ENCODE measurements around the gene NCKAP5.

NCKAP5 gene

GRCh38 chr2:133421516-133422324 lies 146.5 kb downstream of the NCKAP5 start:
- DNase-seq (ENCODE audit: low read depth), result no peak

DNA sequence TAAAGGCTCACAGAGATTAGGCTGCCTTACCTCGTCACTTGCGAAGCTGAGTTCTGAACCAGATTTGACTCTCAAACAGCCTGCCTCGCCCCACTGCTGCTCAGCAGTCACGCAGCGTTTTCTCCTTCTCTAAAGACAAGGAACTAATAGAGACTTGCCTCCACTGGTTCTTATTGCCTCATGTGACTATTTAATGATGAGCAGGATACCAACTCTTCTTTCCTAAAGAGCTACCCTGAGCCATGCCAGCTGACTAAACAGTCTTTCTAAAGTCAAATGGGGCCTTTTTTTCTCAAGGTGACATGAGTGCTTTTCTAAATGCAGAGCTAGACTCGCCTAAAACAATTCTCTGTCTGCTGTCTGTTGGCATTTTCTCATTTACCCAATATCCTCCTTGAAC lies 147.5 kb downstream of the NCKAP5 start:
- DNase-seq (ENCODE audit: low read depth), result no peak

GRCh38 chr2:133418671-133419070 lies 149.6 kb downstream of the NCKAP5 start:
- no peak for DNase-seq (ENCODE audit: low read depth)

- no peak for DNase-seq (ENCODE audit: low read depth)
Measured at GRCh38 chr2:133418021-133418420, 150.2 kb downstream of the NCKAP5 start.

GRCh38 chr2:133417415-133417814 lies 150.8 kb downstream of the NCKAP5 start:
- DNase-seq (ENCODE audit: low read depth), result no peak

DNA sequence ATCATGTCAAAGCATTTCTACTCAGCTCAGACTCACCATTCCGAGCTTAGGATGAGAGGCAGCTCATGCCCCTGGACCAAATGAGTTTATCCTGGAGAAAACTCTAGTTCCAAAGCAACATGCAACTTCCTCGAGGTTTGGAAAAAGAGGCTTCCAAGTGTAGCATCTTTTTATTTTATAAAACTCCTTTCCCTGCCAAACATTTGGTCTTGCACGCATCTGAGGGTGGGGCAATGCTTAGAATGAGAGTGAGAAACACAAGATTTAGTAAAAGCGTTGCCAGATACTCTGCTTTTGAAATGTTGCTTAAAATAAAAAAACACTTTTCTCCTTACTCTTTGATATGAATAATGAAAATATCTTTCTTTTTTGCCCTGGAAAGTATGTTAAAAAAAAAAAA lies 151.5 kb downstream of the NCKAP5 start:
- DNase-seq (ENCODE audit: low read depth), result no peak

DNA sequence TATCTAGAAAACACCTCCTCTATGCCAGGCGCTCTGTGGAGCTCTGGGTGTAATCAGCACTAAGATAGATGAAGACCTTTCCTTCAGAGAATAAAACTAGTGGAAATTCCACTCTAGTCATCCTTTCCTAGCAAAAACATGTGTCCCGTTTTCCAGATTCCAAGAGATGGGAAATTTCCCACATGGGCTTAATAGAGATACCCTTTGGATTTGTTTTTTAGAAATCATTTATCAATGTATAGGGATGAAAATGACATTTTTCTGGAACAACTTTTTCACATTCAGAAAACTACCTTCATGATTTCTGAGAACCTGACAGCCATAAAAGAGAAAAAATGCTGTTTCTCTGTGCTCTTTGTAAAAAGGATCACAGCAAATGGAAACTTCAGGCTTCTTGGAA lies 152.1 kb downstream of the NCKAP5 start:
- DNase-seq (ENCODE audit: low read depth), result no peak

- DNase-seq (ENCODE audit: low read depth), result no peak
Measured at GRCh38 chr2:133415210-133415876, 152.9 kb downstream of the NCKAP5 start.

DNA sequence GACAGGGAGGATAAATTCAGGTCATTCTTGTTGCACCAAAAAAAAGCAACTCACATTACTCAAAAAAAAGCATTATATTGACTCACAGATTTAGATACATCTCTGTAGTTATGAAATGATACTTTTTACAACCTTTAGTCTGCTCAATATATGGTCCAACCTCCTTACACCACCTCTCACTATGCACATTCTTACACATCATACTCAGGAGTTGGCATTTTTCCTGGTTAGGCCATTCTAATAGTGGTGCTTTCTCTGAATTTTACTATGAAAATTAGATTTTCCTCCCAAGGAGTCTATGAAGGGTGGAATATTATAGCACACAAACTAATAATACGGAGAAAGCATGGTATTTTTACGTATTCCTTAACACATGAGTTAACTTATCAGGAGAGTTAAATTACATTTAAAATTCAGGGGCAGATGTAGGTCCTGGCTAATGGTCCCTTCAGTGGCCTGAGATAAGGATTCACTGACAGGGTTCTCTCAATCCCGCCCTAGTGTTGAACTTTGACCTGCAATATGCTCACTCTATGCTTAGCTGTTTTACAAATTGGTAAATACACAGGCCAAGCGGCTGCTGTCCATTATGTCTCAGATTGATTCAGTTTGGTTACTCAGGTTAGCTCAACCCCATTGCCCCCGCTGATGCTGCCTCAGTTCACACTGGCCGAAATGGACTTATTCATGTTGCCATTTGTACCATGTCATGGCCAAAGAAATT lies 153.6 kb downstream of the NCKAP5 start:
- DNase-seq (ENCODE audit: low read depth), result no peak

DNA sequence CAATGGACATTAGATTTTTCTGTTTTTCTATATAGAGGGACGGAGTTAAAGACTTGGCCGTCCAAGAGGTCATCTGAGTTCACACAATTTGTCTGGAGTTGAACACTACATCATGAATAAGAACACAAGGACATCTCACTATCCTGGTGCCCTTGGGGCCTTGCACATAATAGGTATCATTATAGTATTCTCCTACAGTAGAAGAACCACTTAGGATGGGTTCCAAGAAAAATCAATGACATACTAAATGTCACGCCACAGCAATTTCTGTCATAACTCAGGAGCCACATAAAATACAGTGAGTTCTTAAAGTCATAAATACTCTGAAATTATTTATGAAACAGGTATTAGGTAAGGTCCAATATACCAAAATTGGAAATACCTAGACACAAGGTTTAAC lies 154.4 kb downstream of the NCKAP5 start:
- DNase-seq (ENCODE audit: low read depth), result no peak

DNA sequence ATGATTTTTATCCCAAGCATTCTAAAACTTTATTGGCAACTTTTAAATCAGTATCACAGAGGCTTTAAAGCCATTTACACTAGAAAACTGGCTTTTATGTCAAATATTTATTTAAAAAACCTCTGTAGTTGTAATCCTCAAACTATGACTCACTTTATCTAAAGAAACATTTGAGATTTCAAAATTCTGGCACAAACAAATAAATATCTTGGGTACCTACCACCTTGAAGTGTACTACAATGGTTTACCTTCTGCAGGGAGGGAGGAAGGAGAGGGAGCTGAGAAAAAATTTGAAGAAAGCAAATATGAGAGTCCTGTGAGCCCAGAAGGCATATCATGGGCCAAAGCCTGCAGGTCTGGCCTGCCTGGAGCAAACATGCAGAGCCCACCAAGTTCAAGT lies 155.6 kb downstream of the NCKAP5 start:
- DNase-seq (ENCODE audit: low read depth), result no peak

DNA sequence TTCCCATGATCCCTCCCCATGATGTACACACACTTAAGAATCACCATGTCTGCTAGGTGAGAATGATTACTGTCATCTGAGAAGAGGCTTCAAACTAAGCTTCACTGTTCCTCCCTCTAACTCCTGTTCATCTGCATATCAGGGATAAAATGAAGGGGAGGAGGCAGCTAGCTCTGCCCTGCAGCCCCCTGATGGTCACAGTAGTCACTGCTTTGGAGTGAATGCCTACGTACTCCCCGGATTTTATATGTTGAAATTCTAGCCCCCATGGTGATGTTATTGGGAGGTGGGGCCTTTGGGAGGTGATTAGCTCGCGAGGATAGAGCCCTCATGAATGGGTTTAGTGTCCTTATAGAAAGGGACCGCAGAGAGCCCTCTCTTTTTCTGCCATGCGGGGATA lies 156.4 kb downstream of the NCKAP5 start:
- DNase-seq (ENCODE audit: low read depth), result no peak

GRCh38 chr2:133411101-133411500 lies 157.2 kb downstream of the NCKAP5 start:
- no peak for DNase-seq (ENCODE audit: low read depth)

- DNase-seq (ENCODE audit: low read depth), result no peak
Measured at GRCh38 chr2:133409581-133410285, 158.5 kb downstream of the NCKAP5 start.

GRCh38 chr2:133408671-133409070 lies 159.6 kb downstream of the NCKAP5 start:
- DNase-seq (ENCODE audit: low read depth), result no peak

GRCh38 chr2:133407341-133407740 lies 160.9 kb downstream of the NCKAP5 start:
- DNase-seq (ENCODE audit: low read depth), result no peak

GRCh38 chr2:133405252-133405651 lies 163.0 kb downstream of the NCKAP5 start:
- no peak for DNase-seq (ENCODE audit: low read depth)

DNA sequence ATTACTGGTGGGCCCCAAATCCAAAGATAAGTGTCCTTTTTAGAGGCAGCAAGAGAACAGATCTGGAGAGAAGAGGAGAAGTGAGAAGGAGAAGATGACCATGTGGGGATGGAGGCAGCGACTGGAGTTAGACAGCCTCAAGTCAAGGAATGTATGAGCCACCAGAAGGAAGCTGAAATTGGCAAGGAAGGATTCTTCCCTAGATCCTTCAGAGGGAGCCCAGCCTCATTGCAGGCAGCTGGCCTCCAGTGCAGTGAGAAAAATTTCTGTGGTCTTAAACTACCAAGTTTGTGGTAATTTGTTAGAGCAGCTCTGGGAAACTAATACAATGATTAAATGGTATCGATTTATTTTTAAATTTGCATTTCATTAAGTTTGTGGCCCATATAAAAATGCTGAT lies 167.9 kb downstream of the NCKAP5 start:
- DNase-seq (ENCODE audit: low read depth), result no peak

DNA sequence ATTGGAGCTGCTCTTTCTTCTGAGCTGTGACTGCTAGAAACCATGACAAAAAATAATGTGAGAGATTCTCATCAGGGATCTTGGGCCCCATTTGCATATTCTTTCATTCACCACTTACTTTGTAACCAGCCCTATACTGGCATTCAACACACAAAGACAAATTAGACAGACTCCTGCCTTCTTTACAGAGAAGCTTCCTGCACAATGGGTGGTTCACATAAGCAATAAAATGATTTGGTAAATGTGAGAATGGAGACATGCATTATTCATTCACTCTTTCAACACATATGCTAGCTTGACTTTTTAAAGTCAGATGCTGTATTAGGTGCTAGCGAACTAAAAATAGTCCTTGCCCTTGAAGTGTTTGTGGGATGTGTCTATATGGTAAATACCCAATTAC lies 174.4 kb downstream of the NCKAP5 start:
- no peak for DNase-seq (ENCODE audit: low read depth)

GRCh38 chr2:133390156-133390555 lies 178.1 kb downstream of the NCKAP5 start:
- DNase-seq (ENCODE audit: low read depth), result no peak

- no peak for DNase-seq (ENCODE audit: low read depth)
Measured at GRCh38 chr2:133389569-133389968, 178.7 kb downstream of the NCKAP5 start.

GRCh38 chr2:133382566-133382965 lies 185.7 kb downstream of the NCKAP5 start:
- DNase-seq (ENCODE audit: low read depth), result no peak

All from activated T-cell treated with anti-CD3 and anti-CD28 coated beads for 24 hours (primary cell).